Choroid plexus epithelial cell (primary cell): ENCODE data around the gene TPRN.

ENCODE experiments used
- DNase-seq: peaks from one replicate; pipeline ENCODE4 v3.0.0-alpha.2; 2010; ENCODE audit warnings: low read depth
- H3K4me3 ChIP-seq: 2 replicates; pipeline ENCODE4 v1.5.1; 2011; ENCODE audit warnings: low read depth, mild to moderate bottlenecking, control low read depth, low read length, moderate library complexity
- TF ChIP-seq, protein P1 (sequence below): conservative IDR thresholded peaks from 2 replicates; pipeline ENCODE4 v1.5.1; 2011; ENCODE audit warnings: low read depth, mild to moderate bottlenecking, control low read depth, inconsistent platforms, low read length, moderate library complexity

TPRN gene

DNA sequence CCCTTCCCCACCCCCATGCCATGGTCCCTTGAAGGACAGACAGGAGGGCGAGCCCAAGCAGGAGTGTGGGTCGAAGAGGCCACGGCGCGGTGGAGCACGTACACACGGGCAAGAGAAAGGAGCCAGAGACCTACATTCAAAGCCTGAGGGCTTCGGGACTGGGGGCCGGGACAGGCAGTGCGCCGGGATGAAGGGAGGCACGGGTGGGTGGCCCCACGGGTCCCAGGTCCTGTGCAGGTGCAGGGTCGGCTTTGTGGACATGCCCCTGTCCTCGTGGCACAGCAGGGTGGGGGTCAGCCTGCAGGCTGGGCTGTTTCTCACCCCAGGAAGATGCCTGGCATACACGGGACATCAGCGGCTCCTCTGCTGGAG, 40.5 kb downstream of the TPRN start:
- no peak overlapping the region for H3K4me3 ChIP-seq
- no peak for DNase-seq
- TF ChIP-seq, protein P1, sequence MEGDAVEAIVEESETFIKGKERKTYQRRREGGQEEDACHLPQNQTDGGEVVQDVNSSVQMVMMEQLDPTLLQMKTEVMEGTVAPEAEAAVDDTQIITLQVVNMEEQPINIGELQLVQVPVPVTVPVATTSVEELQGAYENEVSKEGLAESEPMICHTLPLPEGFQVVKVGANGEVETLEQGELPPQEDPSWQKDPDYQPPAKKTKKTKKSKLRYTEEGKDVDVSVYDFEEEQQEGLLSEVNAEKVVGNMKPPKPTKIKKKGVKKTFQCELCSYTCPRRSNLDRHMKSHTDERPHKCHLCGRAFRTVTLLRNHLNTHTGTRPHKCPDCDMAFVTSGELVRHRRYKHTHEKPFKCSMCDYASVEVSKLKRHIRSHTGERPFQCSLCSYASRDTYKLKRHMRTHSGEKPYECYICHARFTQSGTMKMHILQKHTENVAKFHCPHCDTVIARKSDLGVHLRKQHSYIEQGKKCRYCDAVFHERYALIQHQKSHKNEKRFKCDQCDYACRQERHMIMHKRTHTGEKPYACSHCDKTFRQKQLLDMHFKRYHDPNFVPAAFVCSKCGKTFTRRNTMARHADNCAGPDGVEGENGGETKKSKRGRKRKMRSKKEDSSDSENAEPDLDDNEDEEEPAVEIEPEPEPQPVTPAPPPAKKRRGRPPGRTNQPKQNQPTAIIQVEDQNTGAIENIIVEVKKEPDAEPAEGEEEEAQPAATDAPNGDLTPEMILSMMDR, result no peak

DNA sequence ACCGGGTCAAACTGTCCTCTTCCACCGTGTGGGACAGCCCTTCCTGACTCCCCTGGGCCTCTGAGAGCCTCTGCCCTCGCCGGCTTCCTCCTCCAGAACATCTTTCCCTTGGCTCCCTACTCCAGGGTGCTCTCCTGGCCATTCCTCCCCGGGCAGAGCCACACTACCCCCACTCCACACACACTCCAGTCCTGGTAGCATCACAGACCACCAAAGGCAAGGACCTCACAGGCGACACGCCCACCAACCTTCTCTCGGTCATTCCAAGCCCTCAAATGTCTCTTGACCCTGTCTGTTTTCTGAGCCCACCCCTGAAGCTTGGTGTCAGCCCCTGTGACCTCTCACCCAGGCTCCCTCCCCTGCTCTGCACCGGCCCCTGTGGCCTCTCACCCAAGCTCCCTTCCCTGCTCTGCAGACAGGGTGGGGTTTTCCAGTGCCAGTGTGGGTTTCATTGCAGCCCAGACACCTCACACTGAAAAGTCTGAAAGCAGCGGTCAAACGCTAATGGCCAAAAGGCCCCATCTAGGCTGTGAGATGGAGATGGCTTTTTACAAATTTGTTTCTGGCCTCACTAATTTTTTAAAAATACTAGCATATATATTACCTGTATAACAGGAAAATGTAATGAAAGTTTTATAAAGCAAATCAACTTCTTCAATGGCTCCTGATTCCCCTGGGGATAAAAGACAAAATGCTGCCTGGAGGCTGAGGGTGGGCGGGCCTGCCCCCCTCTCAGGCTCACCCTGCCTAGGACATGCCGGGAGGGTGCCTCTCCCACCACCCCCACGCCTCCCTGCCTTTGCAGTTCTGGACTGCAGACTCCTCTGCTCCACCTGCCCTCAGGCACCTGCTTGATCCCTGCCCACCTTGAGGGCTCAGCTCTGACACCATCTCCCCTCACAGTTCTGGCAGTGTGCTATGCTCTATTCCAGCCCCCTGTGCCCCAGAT, 41.2 kb downstream of the TPRN start:
- TF ChIP-seq, protein P1, result no peak
- H3K4me3 ChIP-seq, result no peak overlapping the region
- DNase-seq, result no peak

DNA sequence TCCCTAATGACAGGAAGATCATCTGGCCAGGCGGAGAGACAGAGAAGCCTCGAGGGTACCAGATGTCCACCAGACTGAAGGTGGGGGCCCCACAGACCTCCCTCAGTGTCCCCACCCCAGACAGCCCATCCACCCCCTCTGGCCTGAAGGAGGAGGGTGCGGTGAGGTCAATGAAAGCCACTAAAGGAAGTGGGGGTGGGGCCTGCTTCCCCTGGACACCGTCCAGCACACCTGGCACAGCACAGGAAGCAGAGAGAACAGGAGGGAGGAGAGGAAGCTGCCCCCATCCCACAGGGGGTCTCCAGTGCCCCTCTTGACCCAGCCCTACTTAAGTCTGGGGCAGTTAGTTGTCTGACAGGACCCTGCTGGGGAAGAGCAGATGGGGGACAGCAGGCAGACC, 41.9 kb downstream of the TPRN start:
- H3K4me3 ChIP-seq, result no peak overlapping the region
- TF ChIP-seq, protein P1, result no peak
- DNase-seq, result no peak

DNA sequence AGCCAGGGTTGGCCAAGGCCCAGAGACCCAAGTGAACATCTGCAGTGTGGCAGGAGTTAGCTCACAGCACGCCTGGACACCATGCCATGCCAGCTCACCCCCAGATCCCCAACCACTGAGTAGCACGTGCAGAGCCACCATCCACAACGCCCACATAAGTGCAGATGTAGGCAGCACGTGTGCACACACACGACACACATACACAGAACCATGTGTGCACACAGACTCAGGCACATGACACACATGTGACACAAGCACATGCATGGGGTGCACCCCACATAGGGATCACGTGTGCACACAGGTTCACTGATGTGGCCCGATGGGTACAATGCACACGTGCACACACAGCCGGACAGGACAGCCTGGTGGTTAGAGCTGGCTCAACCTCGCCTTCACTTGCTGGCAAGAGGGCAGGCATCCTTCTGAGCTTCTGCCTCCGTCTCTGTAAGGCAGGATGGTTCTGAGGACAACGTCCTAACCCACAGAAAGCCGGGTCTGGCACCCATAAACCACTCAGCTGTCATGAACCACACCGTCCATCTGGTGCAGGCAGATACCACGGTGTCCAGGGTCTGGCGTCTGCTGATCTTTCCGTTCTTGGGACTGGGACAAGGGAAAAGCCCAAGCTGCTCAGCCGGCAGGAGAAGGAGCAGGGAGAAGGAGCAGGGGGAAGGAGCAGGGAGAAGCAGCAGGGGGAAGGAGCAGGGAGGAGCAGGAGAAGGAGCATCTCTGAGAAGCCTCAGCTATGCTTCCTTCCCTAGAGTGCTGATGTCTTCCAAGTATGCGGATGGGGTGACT, 42.7 kb downstream of the TPRN start:
- no peak for DNase-seq
- no peak overlapping the region for H3K4me3 ChIP-seq
- TF ChIP-seq, protein P1, result no peak

DNA sequence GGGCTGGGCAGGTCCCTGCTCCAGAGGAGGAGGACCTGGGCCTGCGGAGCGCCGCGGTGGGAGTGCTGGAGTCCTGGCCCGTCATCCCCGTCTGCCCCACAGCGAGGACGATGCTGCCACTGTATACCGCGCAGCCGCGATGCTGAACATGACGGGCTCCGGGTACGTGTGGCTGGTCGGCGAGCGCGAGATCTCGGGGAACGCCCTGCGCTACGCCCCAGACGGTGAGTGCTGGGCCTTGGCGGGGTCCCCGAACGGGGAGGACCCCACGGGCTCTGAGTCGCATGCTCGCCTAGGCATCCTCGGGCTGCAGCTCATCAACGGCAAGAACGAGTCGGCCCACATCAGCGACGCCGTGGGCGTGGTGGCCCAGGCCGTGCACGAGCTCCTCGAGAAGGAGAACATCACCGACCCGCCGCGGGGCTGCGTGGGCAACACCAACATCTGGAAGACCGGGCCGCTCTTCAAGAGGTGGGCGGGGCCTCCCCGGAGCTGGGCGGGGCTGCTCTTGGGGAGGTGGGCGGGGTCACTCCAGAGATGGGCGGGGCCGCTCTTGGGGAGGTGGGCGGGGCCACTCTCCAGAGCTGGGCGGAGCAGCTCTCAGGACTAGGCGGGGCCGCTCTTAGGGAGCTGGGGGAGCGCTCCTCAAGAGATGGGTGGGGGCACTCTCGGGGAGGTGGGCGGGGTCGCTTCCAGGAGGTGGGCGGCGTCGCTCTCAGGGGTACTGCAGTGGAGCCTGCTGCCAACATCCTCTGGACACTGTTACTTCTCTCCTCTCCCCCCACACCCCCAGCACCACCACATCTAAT, 43.8 kb downstream of the TPRN start:
- H3K4me3 ChIP-seq, result peak overlapping the region; percentile 43
- peak; percentile 51 for DNase-seq
- TF ChIP-seq, protein P1, result no peak

DNA sequence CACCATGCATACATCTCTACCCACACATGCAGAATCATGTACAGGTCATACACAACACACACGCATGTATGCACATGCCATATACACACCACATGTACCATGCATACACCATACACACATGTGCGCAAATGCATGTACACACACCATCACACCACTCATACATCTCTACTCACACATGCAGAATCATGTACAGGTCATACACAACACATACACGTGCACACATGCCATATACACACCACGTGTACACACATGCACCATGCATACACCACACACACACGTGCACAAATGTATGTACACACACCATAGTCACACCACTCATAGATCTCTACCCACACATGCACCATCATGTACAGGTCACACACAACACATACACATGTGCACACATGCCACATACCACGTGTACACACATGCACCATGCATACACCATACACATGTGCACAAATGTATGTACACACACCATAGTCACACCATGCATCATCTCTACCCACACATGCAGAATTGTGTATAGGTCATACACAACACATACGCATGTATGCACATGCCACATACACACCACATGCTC, 47.6 kb downstream of the TPRN start:
- no peak overlapping the region for H3K4me3 ChIP-seq
- no peak for DNase-seq
- TF ChIP-seq, protein P1, result no peak
